Stimulated activated CD4-positive, alpha-beta T cell treated with anti-CD3 and anti-CD28 coated beads, Interleukin-12 subunit alpha, Interleukin-12 subunit beta, amount 100 ng/mL, for 24 hours (primary cell): ENCODE results near the gene INS.
"Not testable (repeated sequence)": the region's sequence is repeated elsewhere in the genome, so short reads cannot be mapped to it uniquely, and the experiment has no call there.

Experiments used
- DNase-seq, 2 experiments: peaks; one replicate each; pipeline ENCODE4 v3.0.0-alpha.2; 2020; ENCODE audit warnings: low read depth in 2 of 2

INS gene

GRCh38 chr11:2180789-2181370 is 19.9 kb upstream of the INS start:
- no peak for DNase-seq

- DNase-seq = no peak
Measured at GRCh38 chr11:2180347-2180746, 19.3 kb upstream of the INS start.

GRCh38 chr11:2179516-2179915 is 18.5 kb upstream of the INS start:
- no peak for DNase-seq

GRCh38 chr11:2178906-2179494 is 18.0 kb upstream of the INS start:
- DNase-seq = no peak

- not testable (repeated sequence) for DNase-seq
Measured at GRCh38 chr11:2178055-2178773, 17.2 kb upstream of the INS start.

- DNase-seq = no peak
Measured at GRCh38 chr11:2177076-2177475, 16.1 kb upstream of the INS start.

- DNase-seq = no peak
Measured at GRCh38 chr11:2176389-2176900, 15.4 kb upstream of the INS start.

- no peak for DNase-seq
Measured at GRCh38 chr11:2175659-2176058, 14.7 kb upstream of the INS start.

GRCh38 chr11:2174361-2174760 is 13.4 kb upstream of the INS start:
- DNase-seq = no peak

- no peak for DNase-seq
Measured at GRCh38 chr11:2173761-2174160, 12.8 kb upstream of the INS start.

- DNase-seq = no peak
Measured at GRCh38 chr11:2173150-2173693, 12.2 kb upstream of the INS start.

GRCh38 chr11:2172676-2173075 is 11.7 kb upstream of the INS start:
- no peak for DNase-seq

GRCh38 chr11:2171591-2172003 is 10.6 kb upstream of the INS start, which contains the start of gene TH:
Gene TH (minus strand): TSS chr11:2171815. CDS start chr11:2171786, 29 bp downstream.
- DNase-seq = no peak

GRCh38 chr11:2169626-2170570 is 8.9 kb upstream of the INS start:
- no peak for DNase-seq

GRCh38 chr11:2169005-2169378 is 8.0 kb upstream of the INS start:
- no peak for DNase-seq

- no peak for DNase-seq
Measured at GRCh38 chr11:2168286-2169004, 7.4 kb upstream of the INS start.

GRCh38 chr11:2167141-2168045 is 6.4 kb upstream of the INS start:
- DNase-seq = no peak

GRCh38 chr11:2166091-2166851 is 5.3 kb upstream of the INS start:
- peak in 1 of 2 experiments; percentile 36 for DNase-seq

- no peak for DNase-seq
Measured at GRCh38 chr11:2165571-2165970, 4.6 kb upstream of the INS start.
